HG03135 (cell line): Measurements from ENCODE around the gene ABCD4.
"Not testable (repeated sequence)": the region's sequence is repeated elsewhere in the genome, so short reads cannot be mapped to it uniquely, and the experiment has no call there.

Experiments used
- ATAC-seq: cut with Tn5 transposase; IDR thresholded peaks from one replicate; pipeline ENCODE4 v1.9.1; 2021; ENCODE audit warnings: mild to moderate bottlenecking, moderate library complexity; ENCODE audit not compliant: unreplicated experiment

The ABCD4 gene

DNA sequence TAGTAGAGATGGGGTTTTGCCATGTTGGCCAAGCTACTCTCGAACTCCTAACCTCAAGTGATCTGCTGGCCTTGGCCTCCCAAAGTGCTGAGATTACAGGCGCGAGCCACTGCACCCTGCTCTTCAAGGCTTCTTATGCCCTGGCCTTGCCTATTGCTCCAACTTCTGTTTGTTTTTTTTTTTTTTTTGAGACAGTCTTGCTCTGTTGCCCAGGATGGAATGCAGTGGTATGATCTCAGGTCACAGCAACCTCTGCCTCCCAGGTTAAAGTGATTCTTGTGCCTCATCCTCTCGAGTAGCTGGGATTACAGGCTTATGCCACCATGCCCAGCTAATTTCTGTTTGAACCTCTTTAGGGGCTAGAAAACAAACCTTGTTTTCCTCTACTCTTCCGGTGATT is 6.0 kb upstream of the ABCD4 start:
- ATAC-seq = no peak

DNA sequence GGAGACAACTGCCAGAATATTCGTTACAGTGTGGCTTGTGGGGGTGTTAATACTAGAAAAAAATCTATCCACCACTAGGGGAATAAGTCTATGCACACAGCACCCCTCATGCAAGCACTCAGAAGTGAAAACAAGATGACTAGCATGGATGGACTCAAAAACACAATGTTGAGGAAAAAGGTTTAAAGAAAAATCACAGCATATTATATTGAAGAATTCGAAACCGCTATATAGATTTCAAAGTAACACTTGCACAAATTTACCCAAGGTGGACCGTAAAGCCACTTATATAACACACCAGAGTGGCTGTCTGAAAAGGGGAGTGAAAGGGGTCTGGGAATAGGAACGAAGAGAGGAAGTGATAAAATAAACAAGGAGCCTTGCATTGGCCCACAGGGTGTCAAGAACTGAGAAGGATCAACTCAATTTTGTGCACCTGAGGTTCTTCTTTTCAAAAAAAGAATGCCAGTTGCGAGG is 544 bp downstream of the ABCD4 start:
- ATAC-seq = no peak

DNA sequence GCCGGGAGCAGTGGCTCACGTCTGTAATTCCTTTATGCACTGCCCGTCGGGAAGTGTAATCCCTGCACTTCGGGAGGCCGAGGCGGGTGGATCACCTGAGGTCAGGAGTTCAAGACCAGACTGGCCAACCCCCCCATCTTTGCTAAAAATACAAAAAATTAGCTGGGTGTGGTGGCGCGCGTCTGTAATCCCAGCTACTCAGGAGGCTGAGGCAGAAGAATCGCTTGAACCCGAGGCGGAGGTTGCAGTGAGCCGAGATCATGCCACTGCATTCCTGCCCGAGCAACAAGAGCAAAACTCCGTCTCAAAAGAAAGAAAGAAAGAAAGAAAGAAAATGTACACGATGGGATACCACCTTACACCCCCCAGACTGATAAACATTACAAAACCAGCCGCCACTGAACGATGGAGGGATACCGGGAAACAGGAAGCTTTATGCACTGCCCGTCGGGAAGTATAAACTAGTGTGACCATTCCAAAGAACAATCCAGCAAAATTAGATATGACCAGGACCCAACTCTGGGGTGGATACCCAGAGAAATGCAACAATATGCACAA is 1.1 kb downstream of the ABCD4 start:
- ATAC-seq = no peak

DNA sequence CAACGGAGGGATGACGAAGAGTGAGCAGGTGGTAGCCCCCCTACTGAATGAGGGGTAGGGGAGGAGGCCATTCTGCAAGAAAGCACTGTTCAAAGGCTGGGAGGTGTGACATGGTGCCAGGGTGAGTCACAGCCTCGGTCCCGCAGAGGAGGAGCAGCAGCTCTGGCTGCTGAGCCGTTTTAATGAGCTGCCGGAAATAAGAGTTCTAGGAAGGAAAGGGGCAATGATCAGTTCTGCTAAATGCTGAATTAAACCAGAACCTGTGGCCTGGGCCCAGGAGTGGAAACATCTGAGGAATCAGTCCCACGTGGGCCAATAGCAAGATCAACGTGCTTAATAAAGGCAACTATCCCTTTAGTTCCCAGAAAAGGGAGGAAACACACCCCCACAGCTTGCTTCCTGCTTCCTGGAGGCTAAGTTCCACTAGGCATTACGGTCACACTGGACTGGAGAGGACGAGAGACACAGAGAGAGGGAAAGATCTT is 3.6 kb downstream of the ABCD4 start:
- no peak for ATAC-seq

DNA sequence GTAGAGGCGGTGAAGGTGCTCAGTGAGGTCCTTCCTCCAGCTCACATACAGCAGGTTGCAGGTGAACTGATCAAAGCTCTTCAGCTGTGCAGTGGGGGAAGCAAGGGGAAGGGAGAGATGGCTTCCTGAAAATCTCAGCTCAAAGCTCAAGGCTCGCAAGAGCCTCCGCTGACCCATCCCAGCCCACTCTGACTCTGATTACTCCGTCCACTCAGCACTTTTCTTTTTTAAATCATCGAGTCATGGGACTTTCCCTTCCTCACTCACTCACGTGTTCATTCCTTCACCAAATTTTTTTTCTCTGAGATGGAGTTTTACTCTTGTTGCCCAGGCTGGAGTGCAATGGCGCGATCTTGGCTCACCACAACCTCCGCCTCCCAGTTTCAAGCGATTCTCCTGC is 4.7 kb downstream of the ABCD4 start:
- ATAC-seq = no peak

DNA sequence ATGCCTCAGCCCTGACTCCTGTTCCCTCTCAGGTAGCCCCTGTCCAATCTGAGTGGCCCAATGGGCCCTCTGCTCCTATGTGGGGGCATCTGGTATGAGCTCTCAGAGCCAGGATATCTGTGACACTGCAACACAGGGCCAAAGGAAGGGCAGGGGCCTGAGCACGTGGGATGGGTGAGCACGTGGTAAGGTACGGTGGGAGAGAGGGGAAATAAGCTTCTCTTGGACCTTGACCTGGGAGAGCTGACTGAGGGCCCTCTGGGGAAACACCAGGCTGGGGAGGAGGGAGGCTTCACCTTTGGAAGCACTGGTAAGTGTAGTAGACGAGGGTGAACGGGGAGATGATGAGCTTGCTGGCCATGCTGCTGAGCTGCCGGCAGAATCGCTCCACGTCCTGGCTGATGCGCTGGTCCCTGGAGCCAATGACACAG is 6.7 kb downstream of the ABCD4 start:
- ATAC-seq = no peak

DNA sequence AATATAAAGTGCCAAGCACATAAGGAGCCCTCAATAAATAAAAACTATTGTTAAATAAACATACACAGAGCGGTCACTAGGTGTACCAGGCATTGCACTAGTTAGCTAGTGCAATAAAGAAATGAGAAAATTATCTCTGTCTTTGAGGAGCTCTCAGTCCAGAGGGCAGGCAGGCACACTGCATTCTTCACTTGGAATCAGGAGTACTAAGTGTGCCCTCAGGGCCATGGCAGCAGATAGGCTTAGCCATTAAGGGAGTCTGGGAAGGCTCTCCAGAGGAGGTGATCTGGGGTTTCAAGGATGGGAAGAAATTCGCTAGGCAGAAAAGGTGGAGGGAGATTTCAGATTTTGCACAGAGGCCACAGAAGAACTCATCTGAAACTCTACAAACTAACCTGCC is 9.1 kb downstream of the ABCD4 start:
- no peak for ATAC-seq

DNA sequence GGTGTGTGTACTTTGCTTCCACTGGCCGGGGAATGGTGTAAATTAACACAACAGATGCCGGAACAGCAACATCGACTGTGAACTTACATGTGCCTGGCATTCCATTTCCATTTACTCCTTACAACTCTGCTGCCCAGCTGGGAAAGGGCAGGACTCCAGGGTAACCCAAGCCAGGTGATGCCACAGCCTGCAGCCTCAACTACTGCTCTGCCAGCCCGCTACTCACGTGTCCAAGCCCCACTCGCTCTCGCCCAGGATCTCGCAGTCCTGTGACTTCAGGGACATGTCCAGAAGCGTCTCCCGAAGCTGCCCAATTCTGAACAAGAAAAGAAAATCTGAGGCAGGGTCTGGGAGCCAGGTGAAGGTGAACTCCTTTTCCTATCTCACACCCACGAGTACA is 10.7 kb downstream of the ABCD4 start:
- no peak for ATAC-seq

DNA sequence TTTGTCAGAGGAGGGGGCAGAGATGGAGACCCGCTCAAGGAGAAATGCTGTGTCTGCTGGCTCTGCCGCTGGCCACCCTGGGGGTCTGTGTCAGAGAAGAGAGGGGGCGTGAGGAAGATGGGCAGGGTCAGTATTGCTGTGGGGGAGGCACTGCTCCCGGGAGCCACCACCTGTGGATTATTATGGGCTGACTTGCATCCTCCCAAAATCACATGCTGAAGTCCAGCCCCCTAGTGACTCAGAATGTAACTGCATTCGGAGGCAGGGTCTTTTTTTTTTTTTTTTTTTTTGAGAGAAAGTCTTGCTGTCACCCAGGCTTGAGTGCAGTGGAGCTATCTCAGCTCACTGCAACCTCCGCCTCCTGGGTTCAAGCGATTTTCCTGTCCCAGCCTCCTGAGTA is 12.3 kb downstream of the ABCD4 start:
- no peak for ATAC-seq

DNA sequence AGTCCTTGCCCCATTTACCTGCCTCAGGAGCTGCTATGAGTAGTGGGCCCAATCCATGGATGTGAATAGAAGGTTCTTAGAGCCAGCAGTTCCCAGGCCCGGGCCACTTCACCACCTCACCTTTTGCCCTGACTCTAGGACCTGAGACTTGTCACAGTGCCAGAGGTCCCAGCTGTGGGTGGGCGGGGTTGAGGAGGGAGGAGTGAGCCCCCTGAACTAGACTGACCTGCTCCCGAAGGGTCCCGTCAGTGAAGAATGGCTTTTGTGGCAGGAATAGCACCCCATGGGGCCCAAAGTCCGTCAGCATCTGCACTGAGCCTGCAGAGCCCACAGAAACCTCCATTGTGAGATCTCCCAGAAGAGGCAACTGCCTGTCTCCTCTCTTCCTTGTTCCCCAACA is 12.9 kb downstream of the ABCD4 start:
- ATAC-seq = no peak

DNA sequence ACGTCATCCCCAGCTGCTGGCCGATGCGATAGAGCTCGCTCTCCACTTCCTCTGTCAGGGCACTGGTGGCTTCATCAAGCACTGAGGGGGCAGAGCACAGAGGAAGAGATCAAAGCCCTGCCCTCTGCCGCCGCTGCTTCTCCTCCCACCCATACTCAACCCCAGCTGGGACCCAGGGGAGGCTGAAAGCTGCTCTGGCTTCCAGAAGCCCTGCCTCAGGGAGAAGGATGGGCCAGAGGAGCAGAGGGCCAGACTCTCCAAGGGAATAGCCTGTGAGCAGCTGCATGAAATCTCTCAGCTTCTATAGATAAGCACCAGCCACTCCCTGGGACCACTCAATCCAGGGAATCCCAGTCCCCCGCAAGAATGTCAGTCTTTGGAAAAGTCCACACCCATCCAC is 16.0 kb downstream of the ABCD4 start:
- no peak for ATAC-seq

DNA sequence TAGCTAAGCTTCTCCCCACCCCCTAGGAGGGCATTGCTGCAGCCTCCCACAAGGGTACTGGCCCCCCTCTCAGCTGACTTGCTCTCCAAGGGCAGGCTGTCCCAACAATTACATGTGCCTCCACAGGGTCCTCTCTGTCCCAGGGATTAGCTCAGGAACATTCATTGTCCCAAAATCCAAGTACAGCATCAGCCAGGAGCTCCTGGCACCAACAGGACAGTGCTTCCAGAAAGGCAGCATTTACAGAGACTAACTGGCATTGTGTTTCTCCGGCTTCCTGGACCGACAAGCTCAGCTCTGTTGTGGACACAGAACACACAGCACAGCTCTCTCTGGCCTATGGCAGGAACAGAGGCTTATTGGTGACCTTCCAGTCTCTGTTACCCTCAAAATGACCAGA is 21.7 kb downstream of the ABCD4 start:
- ATAC-seq = no peak

DNA sequence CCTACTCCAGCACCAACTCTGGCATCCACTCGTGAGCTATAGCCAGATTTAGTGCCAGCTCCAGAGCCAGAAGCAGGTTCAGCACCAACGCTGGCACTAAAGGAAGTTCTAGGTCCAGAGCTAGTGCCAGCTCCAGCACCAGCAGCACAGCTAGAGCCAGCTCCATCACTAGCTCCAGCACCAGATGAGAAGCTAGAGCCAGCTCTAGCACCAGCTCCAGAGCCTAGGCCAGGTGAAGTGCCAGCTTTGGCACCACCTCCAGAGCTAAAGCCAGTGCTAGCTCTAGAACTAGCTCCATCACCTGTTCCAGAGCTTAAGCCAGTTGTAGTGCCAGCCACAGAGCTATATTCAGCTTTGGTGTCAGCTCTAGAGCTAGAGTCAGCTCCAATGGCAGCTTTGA is 24.7 kb downstream of the ABCD4 start:
- ATAC-seq = no peak

DNA sequence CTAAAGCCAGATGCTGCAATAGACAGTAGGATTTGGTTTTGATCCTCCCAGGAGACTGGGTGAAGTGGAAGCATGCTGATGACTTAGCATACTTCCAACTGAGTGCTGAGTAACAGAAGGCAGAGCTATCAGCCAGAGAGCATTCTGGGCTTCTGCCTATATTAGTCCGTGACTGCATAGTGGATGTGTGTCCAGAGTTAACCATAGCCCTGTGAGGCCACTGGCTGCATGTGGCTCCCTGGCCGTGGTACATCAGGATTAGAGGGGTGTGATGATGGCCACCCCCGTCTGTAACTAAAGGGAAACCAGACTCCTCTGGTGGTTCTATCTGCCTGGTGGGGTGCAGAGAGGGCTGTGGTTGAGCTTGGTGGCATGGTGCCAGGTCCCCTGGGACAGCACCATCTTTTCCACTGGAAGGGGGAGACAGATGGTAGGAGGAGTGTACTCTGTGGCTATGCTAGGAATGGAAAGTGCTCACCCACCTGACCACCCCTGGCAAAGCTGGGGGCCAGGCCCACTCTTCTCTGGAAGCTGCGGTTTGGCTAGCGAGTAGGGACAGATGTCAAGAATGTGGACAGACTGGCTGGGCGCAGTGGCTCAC is 27.4 kb downstream of the ABCD4 start:
- no peak for ATAC-seq

DNA sequence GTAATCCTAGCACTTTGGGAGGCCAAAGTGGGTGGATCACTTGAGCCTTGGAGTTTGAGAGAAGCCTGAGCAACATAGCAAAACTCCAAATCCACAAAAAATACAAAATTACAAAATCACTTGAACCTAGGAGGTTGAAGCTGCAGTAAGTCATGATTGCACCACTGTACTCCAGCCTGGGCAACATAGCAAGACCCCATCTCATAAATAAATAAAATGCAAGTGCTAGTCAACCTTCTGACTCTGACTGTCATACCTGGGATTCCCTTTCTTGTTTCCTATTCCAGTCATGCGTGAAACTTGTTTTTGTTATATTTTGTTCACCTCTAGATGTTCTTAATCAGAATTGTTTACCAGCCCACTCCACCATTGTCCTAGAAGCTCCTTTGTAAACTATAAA is 31.4 kb downstream of the ABCD4 start:
- no peak for ATAC-seq

DNA sequence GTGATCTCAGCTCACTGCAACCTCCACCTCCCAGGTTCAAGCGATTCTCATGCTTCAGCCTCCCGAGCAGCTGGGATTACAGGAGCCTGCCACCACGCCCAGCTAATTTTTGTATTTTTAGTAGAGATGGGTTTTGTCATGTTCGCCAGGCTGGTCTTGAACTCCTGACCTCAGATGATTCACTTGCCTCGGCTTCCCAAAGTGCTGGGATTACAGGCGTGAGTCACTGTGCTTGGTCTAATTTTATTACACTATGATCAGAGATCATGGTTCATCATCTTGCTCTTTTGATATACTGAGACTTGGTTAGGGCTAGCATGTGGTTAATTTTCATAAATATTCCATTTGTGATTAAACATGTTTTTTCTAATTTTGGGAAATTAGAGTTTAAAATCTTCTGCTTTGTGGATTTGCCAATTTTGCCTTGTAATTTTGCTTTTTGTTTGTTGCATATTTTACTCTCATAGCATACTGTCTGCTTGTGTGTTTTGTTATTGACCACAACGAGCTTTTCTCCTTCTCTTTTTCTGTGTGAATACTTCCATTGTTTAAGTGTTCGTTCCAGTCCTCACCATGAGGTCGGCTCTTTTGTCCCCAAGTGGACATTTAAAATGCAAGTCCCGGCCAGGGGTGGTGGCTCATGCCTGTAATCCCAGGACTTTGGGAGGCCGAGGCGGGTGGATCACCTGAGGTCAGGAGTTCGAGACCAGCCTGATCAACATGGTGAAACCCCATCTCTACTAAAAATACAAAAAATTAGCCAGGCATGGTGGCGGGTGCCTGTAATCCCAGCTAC is 32.2 kb downstream of the ABCD4 start:
- ATAC-seq = not testable (repeated sequence)

DNA sequence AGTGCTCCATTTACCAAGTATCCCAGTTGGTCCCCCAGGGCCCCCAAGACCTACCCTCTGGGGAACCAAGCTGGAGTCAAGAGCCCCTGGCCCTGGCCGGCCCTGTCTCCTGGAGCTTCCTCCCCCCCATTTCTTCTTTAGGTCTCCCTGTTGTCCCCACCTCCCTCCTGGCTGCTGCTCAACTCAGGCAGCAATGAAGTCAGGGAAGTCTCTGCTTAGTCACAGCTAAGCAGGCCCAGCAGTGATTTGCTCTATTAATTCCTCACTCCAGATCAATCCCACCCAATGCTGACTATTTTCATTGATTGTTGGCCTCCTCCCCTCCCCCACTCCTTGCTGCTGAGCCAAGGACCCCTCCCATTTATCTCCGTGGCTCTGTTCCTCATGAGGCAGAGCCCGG is 35.1 kb downstream of the ABCD4 start:
- no peak for ATAC-seq

DNA sequence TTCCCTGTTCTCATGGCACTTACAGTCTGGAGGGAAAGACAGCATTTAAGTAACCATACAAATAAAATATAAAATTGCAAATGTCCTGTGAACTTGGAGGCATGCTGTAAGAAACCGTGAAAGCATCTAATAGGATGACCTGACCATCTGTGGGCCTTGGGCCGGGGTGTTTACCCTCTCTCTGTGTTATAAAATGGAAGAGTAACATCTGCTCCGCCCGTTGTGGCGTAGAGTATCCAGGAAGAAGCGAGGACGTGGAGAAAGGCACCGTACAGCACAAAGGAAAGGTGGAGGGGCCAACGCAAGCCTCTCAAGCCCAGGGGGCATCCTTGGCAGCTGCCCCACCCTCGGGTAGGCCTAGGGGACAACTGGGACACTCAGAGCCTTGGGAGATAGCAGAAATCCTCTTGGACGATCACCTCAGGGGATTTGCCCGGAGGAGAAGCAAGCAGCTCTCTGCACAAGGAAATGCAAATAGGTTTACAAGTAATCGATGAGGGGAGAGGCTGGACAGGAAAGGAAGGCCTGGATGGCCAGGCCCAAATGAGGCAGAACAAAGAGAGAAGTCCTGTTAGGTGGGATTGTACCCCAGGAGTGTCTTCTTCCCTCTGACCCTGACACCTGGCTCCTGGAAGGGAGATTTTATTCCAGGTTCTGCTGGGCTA is 37.3 kb downstream of the ABCD4 start:
- no peak for ATAC-seq

DNA sequence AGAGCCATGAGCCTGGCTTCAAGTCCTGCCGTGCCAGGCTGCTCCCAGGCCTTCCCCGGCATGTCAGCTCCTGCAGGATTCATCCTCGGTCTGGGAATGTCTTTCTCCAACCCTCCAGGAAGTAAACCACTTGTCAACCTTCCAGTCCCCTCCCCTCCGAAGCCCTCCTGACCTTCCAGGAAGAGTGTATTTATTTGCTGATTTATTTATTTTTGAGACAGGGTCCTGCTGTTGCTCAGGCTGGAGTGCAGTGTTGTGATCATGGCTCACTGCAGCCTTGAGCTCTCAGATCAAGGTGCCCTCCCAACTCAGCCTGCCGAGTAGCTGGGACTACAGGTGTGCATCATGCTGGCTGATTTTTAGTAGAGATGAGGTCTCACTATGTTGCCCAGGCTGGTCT is 38.8 kb downstream of the ABCD4 start:
- ATAC-seq = no peak

DNA sequence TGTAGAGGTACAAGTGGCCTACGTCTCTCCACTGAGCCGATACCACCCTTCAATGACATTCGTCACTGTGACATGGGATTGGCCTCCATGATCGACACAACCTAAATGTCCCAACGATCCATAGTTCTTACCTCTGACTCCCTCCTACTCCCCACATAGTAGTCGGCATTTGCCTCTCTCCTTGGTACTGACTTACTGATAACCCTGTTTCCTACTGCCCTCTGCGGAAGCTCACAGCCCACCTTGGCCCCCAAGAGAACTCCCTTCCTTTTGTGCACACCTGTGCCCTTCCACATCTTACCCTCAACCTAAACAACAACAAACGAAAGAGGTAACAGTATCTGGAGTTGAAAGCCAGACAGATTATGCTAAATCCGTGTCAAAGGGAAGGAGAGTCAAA is 39.6 kb downstream of the ABCD4 start:
- no peak for ATAC-seq

DNA sequence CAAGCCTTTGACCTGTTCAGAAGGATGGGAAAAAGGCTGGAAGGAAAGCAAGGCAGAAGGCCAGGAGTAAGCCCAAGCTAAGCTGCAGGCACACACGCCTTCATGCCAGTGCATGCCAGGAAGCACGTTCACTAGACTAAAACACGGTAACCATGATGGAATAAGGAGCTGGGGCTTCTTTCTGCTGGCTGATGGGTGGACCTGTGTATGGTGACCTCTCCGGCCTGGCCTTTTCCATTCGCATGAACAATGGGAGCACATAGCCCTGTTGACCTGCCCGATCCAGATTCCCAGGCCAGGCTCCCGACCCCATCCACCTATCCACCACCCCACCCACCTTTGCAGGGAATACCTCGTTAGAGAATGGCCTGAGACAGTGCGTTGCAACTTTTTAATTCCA is 40.7 kb downstream of the ABCD4 start:
- no peak for ATAC-seq

DNA sequence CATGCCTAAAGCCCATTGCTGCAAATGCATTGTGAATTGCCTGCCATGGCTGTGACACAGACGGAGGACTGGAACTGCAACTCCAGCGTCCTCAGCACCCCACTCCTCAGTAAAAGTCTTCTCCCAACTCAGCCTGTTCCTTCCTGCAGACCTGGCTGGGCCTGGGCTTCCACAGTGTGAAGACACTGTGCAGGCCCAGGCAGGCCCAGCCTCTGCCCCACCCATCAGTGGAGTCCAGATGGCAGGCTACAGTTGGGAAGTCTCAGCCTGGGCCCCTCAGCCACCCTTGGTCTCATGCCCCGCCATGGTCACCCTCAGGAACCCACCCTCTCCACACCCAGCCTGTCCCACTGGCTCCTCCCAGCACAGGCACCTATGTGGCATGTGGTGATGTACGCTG is 41.4 kb downstream of the ABCD4 start:
- ATAC-seq = no peak
